HUES48 (cell line): ENCODE data around the gene SPDYE2.
"Not testable (repeated sequence)": the region's sequence is repeated elsewhere in the genome, so short reads cannot be mapped to it uniquely, and the experiment has no call there.

Experiments used
- H3K27ac ChIP-seq: one replicate; pipeline ENCODE4 v1.7.0; 2013; ENCODE audit warnings: low read depth, low read length, inconsistent platforms
- H3K27me3 ChIP-seq: 2 replicates; pipeline ENCODE4 v1.6.1; 2013; ENCODE audit warnings: mild to moderate bottlenecking, low read length; ENCODE audit not compliant: control insufficient read depth, insufficient read depth
- H3K36me3 ChIP-seq: 2 replicates; pipeline ENCODE4 v1.6.1; 2013; ENCODE audit warnings: low read length; ENCODE audit not compliant: control insufficient read depth, insufficient read depth
- H3K4me1 ChIP-seq: 2 replicates; pipeline ENCODE4 v1.6.1; 2013; ENCODE audit warnings: mild to moderate bottlenecking, low read length; ENCODE audit not compliant: control insufficient read depth, insufficient read depth
- H3K4me3 ChIP-seq: 2 replicates; pipeline ENCODE4 v1.5.1; 2013; ENCODE audit warnings: mild to moderate bottlenecking, low read depth, low read length
- H3K9ac ChIP-seq: 2 replicates; pipeline ENCODE4 v1.6.1; 2013; ENCODE audit warnings: mild to moderate bottlenecking, low read depth, low read length, moderate library complexity
- H3K9me3 ChIP-seq: 2 replicates; pipeline ENCODE4 v1.6.1; 2013; ENCODE audit warnings: low read length; ENCODE audit not compliant: control insufficient read depth, insufficient read depth

Gene SPDYE2

DNA sequence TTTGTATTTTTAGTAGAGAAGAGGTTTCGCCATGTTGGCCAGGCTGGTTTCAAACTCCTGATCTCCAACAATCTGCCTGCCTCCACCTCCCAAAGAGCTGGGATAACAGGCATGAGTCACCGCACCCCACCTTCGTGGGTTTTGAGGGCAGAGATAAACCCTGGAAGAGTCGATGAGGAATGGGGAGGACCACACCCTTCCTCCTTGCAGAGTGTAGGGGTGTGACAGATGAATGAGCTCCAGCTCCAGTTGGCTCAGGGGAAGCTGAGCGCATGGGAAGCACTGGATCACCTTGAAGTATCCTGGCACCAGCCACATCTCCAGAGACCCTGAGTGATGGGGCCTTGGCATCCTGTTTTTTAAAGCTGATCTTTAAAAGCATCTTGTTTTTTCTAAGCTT is 32.5 kb downstream of the SPDYE2 start:
- H3K4me1 ChIP-seq, H3K27ac ChIP-seq, H3K36me3 ChIP-seq: not testable (repeated sequence)

DNA sequence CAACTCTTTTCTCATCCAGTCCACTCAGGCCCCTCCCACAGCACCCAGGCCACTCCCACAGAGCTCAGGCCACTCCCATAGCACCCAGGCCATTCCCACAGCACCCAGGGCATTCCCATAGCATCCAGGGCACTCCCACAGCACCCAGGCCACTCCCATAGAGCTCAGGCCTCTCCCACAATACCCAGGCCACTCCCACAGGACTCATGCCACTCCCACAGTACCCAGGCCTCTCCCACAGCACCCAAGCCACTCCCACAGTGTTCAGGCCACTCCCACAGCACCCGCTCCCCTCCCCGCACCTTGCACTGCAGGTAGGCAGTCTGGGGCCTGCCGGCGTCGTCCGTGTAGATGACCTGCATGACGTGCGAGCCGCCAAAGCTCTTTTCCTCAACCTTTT is 38.8 kb downstream of the SPDYE2 start:
- not testable (repeated sequence) for H3K4me3 ChIP-seq, H3K36me3 ChIP-seq, H3K9ac ChIP-seq, H3K27me3 ChIP-seq, H3K4me1 ChIP-seq, H3K9me3 ChIP-seq, H3K27ac ChIP-seq

More for the DNA sequence above, 32.5 kb downstream of the SPDYE2 start:
- H3K27me3 ChIP-seq, H3K9me3 ChIP-seq, H3K4me3 ChIP-seq, H3K9ac ChIP-seq: not testable (repeated sequence)

DNA sequence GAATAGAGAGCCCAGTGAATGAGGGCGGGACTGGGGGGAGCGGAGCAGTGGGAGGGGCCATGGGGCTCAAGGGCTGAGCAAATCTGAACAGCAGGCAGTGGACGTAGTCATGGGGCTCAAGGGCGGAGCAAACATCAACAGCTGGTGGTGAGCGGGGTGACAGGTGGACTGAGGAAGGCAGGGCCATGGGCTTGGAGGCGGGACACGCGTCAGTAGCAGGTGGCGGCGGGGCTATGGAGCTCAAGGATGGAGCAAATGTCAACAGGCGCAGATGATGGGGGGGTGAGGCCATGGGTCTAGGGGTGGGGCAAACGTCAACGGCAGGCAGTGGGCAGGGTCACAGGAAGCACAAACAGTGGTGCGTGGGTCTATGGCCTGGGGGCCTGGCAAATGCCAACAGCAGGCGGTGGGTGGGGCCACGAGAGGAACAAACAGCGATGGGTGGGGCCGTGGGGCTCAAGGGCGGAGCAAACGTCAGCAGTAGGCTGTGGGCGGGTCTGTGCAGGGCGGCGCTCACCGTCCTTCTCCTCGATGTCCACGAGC is 41.5 kb downstream of the SPDYE2 start:
- H3K4me1 ChIP-seq, H3K27ac ChIP-seq, H3K9me3 ChIP-seq, H3K4me3 ChIP-seq, H3K9ac ChIP-seq, H3K27me3 ChIP-seq, H3K36me3 ChIP-seq: not testable (repeated sequence)

DNA sequence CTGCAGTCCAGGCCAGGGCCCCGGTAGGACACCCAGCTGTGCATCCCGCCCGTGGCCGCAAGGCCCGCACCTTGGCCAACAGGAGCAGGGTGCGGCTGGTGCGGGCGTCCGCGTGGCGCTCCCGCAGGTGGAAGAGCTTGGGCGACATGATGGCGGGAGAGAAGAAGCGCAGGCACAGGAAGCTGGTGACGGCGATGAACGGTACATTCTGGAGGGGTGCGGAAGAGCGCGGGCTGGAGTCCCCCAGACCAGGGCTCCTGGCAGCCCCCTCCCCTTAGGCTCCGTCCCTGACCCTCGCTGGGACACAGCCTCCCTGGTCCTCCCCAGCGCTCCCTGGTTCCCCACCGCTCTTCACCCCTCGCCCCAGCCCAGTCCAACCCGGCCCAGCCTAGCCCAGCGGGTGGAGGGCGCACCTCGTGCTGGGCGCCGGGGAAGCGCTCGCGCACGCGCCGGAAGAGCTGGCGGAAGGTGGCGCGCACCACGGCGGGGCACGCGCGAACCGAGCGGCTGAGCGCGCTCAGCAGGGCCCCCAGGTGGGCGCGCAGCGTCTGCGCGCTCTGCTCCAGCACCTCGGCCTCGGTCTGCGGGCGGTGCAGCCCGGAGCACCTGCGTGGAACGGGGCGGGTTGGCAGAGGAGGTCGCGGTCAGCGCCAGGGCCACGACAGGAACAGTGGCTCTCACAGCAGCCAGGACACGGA is 42.8 kb downstream of the SPDYE2 start:
- H3K36me3 ChIP-seq, H3K4me3 ChIP-seq, H3K9me3 ChIP-seq, H3K4me1 ChIP-seq, H3K9ac ChIP-seq, H3K27me3 ChIP-seq, H3K27ac ChIP-seq: not testable (repeated sequence)

DNA sequence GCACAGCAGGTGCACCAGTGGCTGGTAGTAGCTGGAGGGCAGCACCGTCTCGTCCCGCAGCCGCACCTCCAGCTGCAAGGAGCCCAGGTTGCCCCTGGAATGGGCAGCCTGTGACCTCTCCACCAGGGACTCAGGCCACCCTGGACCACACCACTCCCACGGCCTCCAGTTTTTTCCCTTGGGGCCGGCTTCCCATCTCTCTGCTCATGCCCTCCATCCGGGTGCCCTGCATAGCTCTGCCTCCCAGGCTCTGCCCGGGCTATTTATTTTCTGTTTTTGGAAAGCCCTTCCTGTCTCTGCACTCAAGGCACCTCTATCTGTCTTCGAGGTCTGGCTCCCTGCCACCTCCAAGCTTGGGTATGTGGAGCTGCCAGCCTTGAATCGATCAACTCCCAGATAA is 45.0 kb downstream of the SPDYE2 start:
- not testable (repeated sequence) for H3K9ac ChIP-seq, H3K4me3 ChIP-seq, H3K27ac ChIP-seq, H3K36me3 ChIP-seq, H3K4me1 ChIP-seq, H3K9me3 ChIP-seq, H3K27me3 ChIP-seq

DNA sequence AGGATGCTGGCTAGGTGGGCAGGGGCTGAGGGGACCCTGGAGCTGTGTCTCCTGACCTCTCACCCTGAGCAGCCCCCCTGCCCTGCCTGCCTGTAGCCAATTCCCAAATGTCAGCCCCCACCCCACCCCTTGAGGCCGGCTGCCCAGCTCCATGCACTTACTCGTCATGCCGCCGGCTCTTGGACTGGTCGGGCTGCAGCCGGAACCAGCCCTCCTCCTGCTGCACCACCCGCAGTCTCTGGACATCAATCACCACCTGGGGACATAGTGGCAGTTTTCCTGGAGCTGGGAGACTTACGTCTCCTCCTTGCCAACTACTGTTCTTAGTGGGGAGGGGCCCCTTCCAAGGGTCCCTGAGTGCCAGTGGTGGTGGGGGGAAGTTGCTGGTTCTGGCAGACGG is 48.7 kb downstream of the SPDYE2 start:
- H3K9ac ChIP-seq, H3K27ac ChIP-seq, H3K9me3 ChIP-seq, H3K27me3 ChIP-seq, H3K36me3 ChIP-seq, H3K4me1 ChIP-seq, H3K4me3 ChIP-seq: not testable (repeated sequence)

DNA sequence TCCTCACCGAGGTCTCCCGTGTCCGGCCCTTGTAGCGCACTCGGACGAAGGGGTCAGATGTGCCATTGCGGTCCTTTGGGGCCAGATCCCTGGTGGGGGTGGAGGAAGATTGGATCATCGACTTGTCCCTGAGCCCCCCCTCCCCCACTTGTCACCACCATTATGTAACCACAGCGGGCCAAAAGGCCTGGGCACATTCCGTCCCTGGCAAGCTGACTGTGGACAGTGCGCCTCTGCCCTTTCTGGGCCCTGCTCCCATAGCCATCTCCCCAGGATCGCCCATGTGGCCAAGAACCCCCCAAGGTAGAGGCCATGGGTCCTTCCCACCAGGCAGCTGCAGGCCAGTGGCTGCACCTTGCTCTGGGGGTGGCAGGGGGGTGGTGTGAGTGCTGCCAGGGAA is 51.3 kb downstream of the SPDYE2 start:
- not testable (repeated sequence) for H3K27ac ChIP-seq, H3K36me3 ChIP-seq, H3K9me3 ChIP-seq, H3K4me1 ChIP-seq, H3K9ac ChIP-seq, H3K27me3 ChIP-seq, H3K4me3 ChIP-seq

DNA sequence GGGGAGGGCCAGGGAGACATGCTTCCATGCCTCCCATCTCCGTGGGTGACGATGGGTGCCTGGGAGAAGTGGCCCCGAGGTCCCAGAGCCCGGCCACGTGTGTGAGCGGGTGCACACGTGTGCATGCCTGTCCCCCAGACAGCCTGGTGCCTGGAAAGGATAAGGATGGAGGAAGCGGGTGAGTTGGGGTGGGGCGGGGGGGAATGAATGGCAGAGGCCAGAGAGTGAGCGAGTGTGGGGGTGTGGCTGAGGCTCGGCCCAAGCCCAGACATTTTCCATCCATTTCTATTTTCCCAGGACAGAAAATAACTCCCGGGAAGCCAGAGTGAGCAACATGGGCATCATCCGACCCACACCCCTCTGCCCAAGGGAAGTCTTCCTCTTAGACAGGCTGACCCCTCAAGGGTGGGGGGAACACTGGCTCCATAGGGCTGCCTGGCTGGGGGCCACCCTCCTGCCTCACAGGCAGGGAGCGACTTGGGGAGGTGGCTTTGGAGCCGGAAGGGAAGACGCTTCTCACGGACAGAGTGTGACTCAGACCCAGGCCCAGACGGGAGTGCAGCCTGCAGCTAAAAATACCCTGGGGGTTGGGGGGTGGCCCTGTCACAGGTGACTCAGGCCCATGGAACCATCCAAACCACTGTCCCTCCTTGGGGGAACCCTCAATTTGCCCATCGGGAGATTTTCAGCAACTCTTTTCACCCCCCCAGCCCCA is 53.6 kb downstream of the SPDYE2 start:
- not testable (repeated sequence) for H3K27ac ChIP-seq, H3K36me3 ChIP-seq, H3K9me3 ChIP-seq, H3K4me1 ChIP-seq, H3K4me3 ChIP-seq, H3K27me3 ChIP-seq, H3K9ac ChIP-seq

DNA sequence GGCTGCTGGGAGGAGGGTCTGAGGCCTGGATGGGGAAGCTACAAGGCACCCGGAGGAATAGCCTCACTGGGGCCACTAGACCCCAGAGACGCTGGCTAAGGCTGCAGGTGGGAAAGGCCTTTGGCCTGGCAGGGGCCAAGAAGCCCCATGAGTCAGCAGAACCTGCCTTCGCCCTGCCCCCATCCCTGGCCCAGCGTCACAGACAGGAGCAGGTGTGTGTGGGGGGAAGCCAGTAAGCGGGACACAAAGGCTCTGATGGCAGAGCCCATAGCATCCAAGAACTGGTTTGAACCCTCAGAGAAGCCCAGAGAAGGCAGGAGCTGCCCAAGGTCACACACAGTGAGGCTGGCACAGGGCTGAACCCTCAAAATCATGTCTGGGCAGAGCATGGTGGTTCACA is 55.8 kb downstream of the SPDYE2 start:
- not testable (repeated sequence) for H3K4me1 ChIP-seq, H3K9me3 ChIP-seq, H3K36me3 ChIP-seq, H3K9ac ChIP-seq, H3K4me3 ChIP-seq, H3K27ac ChIP-seq, H3K27me3 ChIP-seq

DNA sequence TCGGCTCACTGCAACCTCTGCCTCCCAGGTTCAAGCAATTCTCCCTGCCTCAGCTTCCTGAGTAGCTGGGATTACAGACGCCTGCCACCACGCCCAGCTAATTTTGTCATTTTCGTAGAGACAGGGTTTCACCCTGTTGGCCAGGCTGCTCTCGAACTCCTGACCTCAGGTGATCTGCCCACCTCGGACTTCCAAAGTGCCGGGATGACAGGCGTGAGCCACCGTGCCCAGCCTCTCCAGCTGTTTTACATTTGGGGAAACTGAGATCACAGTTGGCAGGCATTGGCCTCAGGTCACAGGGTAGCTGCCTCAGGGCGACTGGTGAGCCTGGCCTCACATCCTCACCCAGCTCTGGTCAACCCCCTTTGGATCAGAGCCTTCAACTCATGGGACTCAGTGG is 58.7 kb downstream of the SPDYE2 start:
- not testable (repeated sequence) for H3K4me1 ChIP-seq, H3K27ac ChIP-seq, H3K4me3 ChIP-seq, H3K27me3 ChIP-seq, H3K36me3 ChIP-seq, H3K9me3 ChIP-seq, H3K9ac ChIP-seq

DNA sequence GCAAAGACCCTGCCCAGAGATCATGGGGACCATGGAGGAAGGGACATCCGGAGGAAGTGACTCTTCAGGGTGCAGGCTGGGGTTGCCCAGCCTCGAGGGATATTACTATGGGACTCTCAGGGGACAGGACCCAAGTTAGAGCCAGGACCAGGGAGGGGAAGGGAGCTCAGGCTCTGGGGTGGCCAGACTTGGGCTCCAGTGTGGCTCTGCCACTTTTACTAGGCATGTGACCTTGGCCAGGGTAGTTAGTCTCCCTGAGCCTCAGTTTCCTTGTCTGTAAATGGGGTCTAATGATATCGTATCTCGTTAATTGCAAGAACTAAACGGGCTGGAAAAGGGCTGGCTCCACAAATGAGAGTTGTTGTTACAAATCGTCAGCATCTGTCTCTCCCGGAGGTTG is 59.4 kb downstream of the SPDYE2 start:
- H3K9ac ChIP-seq, H3K4me3 ChIP-seq, H3K4me1 ChIP-seq, H3K36me3 ChIP-seq, H3K9me3 ChIP-seq, H3K27me3 ChIP-seq, H3K27ac ChIP-seq: not testable (repeated sequence)
